Psoas muscle (tissue), 8 donors: ENCODE measurements around the gene DGCR6L. TPM values are rescaled to one million over a fixed set of nuclear protein-coding genes. Genes with fewer than 3 reads are reported as not detected.

ENCODE experiments used
- ATAC-seq, 4 donors: fragments of 200-7000 bp; cut with Tn5 transposase; one replicate each; pipeline ENCODE4 v1.9.1; 2020; ENCODE audit warnings: moderate library complexity in 3 of 4, mild to moderate bottlenecking in 2 of 4
- DNase-seq, 2 donors: peaks; one replicate each; pipeline ENCODE4 v3.0.0-alpha.2; 2020
- H3K27ac ChIP-seq: fragments of 200-600 bp; one replicate; pipeline ENCODE4 v1.8.0; 2022
- H3K27me3 ChIP-seq, 3 donors: fragments of 200-600 bp in 1 of 3; one replicate each; pipeline versions ENCODE4 v1.6.1 to v1.8.0; 2013 to 2022; ENCODE audit warnings: low read length in 2 of 3, mild to moderate bottlenecking in 2 of 3, moderate library complexity in 1 of 3; ENCODE audit not compliant: insufficient read depth in 3 of 3
- H3K36me3 ChIP-seq, 2 donors: fragments of 200-600 bp in 1 of 2; one replicate each; pipeline versions ENCODE4 v1.6.1 to v1.8.0; 2013 to 2022; ENCODE audit warnings: low read depth in 1 of 2, mild to moderate bottlenecking in 1 of 2, moderate library complexity in 1 of 2; ENCODE audit not compliant: insufficient read depth in 1 of 2
- H3K4me1 ChIP-seq: fragments of 200-600 bp; one replicate; pipeline ENCODE4 v1.8.0; 2022
- H3K4me3 ChIP-seq: fragments of 200-600 bp; one replicate; pipeline ENCODE4 v1.8.0; 2022; ENCODE audit warnings: mild to moderate bottlenecking
- H3K9me3 ChIP-seq: fragments of 200-600 bp; one replicate; pipeline ENCODE4 v1.8.0; 2022
- WGBS, 3 donors: extraction: QIAGEN DNeasy Blood & Tissue Kit; methylation state at CpG; one replicate each; pipeline versions ENCODE4 v1.1.6 to v1.1.7; 2013; 5-methylcytosine and 5-hydroxymethylcytosine counted together
- intact Hi-C, 2 donors: fragments of 100-400 bp; cut with DNase I; formaldehyde crosslinking; loops; one replicate each; pipeline versions ENCODE4 v1.11.0 to v1.14.2; 2022
- polyA plus RNA-seq, 3 donors: library from polyadenylated mRNA; stranded (reverse); fragments of 200-250 nt; gene quantifications; one replicate each; pipeline ENCODE4 v1.2.3, GENCODE V29; 2013
- total RNA-seq, 4 donors: library from RNA; stranded (reverse); fragmentation: NEBNext Ultra II Directional in 2 of 4; extraction: Animal tissue kit (Norgen Biotek cat#: 25700) in 2 of 4; gene quantifications; one replicate each; pipeline versions ENCODE4 v1.2.1 to v1.2.4, GENCODE V29; 2021 to 2023
- TF ChIP-seq, protein P1 (sequence below): fragments of 200-600 bp; IDR thresholded peaks from one replicate; pipeline ENCODE4 v1.8.0; 2022; ENCODE audit warnings: antibody characterized with exemption
- donor health status: healthy with polysubstance abuse.
- donor health status: DM: no; HTN: no; CAD: no; lungs with moderate emphysema.
- donor health status: Bipolar disorder and iron deficiency.
- donor health status: healthy.
- donor health status: DM: yes; HTN: yes; CAD: no.
- donor health status: DM: no; HTN: no; CAD: no.
- donor health status: DM: no; HTN: no; CAD: no.
- donor health status: DM: yes; HTN: yes; CAD: no.

Gene DGCR6L
- total and polyA plus RNA-seq, 7 donors = 33.2 to 87.2 (median 44.9) TPM

DNA sequence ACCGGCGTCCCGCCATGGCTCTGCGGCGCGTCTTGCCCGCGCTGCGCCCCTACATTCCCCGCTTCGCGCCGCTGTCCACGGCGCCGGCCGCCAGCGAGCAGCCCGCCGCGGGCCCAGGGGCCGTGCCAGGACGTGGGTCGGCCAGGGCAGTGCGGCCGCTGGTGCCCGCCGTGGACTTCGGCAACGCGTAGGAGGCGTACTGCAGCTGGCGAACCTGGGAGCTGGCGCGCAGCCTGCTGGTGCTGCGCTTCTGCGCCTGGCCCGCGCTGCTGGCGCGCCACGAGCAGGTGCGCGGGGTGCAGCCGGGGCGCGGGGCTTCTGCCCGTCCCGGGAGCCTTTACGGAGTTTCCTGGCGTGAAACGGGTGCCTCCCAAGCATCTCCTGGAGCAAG, 20.1 kb downstream of the DGCR6L start:
- WGBS, 3 donors = 0% methylated on average over 41 to 52 of the region's 52 CpGs
- peaks cover 0 to 19% (median 0%) of the 10 kb centered on the region in 3 donors for H3K27me3 ChIP-seq

DNA sequence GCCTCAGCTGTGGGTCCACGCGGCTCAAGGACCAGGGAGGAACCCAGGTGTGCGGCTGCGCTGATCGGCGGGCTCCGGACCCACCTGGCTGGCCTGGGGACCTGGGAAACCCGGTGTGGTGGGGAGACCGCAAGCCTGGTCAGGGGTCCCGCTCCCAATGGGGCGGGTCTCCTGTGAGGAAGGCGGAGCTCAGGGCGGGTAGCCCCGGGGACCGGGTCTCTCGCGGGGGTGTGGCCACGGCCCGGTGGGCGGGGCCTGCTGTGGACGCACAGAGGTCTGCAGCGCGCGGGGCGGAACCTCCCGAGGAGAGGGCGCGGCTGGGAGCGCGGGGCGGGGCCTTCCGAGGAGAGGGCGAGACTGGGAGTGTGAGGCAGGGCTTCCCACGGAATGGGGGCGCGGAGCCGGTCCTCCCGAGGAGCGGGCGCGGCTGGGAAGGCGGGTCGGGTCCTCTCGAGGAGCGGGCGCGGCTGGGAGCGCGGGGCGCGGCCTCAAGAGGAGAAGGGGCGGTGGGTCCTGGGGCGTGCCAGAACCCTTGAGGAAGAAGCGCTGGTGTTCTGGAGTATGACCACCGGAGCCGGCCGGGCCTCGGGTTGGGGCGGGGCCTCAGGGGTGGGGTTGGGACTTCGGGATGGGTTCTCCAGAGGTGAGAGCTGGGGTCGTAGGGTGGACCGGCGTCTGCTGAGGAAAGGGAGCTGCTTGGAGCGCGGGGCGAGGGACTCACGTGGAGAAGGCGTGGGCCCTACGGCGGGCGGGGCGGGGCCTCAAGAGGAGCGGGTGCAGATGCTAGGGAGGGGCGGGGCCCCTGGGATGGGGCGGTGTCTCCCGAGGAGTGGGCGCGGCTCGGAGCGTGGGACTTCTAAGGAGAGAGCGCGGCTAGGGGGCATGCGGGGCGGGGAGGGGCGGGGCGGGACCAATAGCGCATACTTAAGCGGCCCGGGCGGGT, 20.8 kb downstream of the DGCR6L start:
- DNase-seq = peak; percentile 81 to 93
- peak overlapping the region; percentile 70 for H3K4me3 ChIP-seq
- WGBS, 3 donors = 4 to 5% (median 4%) methylated on average over 39 to 90 of the region's 90 CpGs
- no peaks in the 10 kb centered on the region for H3K4me1 ChIP-seq
- H3K27ac ChIP-seq = no peak overlapping the region
- intact Hi-C loops = no loop called here
- H3K27me3 ChIP-seq = peaks cover 0 to 19% (median 0%) of the 10 kb centered on the region in 3 donors
- H3K36me3 ChIP-seq = no peaks in the 10 kb centered on the region
- TF ChIP-seq, protein P1, sequence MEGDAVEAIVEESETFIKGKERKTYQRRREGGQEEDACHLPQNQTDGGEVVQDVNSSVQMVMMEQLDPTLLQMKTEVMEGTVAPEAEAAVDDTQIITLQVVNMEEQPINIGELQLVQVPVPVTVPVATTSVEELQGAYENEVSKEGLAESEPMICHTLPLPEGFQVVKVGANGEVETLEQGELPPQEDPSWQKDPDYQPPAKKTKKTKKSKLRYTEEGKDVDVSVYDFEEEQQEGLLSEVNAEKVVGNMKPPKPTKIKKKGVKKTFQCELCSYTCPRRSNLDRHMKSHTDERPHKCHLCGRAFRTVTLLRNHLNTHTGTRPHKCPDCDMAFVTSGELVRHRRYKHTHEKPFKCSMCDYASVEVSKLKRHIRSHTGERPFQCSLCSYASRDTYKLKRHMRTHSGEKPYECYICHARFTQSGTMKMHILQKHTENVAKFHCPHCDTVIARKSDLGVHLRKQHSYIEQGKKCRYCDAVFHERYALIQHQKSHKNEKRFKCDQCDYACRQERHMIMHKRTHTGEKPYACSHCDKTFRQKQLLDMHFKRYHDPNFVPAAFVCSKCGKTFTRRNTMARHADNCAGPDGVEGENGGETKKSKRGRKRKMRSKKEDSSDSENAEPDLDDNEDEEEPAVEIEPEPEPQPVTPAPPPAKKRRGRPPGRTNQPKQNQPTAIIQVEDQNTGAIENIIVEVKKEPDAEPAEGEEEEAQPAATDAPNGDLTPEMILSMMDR = no peak
- ATAC-seq = peak; percentile 81 to 95 (median 85)
- H3K9me3 ChIP-seq = no peaks in the 10 kb centered on the region

More for the DNA sequence above, 20.1 kb downstream of the DGCR6L start:
- Histone ChIP-seq H3K4me1 (no peaks in the 10 kb centered on the region), H3K9me3 (no peaks in the 10 kb centered on the region), H3K36me3 (no peaks in the 10 kb centered on the region), H3K4me3 (peak overlapping the region; percentile 70), H3K27ac (no peak overlapping the region)
- ATAC-seq (peak; percentile 42 to 67 (median 59)), DNase-seq (peak in 1 of 2 donors; percentile 73)
- TF ChIP-seq, protein P1 = no peak
- intact Hi-C loops = no loop called here

DNA sequence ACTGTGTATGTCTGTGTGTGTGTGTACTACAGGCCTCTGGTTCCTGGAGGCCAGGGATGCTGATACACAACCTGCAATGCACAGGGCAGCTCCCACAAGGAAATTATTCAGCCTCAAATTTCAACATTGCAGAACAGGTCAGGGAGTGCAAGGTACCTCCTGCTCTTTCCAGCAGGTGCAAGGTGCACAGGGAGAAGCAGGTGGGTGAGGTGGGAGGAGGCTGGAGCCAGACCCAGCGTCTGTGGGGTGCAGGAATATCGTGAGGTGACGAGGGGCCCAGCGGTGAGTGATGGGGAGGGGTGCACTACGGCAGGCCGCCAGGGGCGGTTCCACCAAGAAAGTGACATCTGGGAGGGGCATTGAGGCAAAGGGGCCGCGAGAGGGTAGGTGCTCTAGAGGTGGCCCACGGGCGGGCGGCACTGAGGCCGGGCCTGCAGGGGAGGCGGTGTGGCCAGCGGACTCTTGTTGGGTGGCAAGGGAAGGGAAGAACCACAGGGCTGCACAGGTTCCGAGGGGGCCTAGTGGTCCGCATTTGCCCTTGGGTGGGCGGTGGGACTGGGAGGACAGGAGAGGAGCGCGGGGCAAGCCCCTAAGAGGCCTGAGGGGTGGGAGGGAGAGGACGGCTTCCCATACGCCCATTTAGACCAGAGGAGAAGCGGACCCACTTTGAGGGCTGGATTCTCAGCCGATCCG, 21.6 kb downstream of the DGCR6L start:
- Histone ChIP-seq H3K27me3 (peaks cover 0 to 19% (median 0%) of the 10 kb centered on the region in 3 donors), H3K36me3 (no peaks in the 10 kb centered on the region), H3K9me3 (no peaks in the 10 kb centered on the region), H3K27ac (no peak overlapping the region), H3K4me1 (no peaks in the 10 kb centered on the region), H3K4me3 (peak overlapping the region; percentile 70)
- ATAC-seq = no peak
- no peak for DNase-seq
- 53 to 61% (median 59%) methylated on average over 23 to 25 of the region's 25 CpGs for WGBS, 3 donors
- intact Hi-C loops = no loop called here
- TF ChIP-seq, protein P1 = no peak

DNA sequence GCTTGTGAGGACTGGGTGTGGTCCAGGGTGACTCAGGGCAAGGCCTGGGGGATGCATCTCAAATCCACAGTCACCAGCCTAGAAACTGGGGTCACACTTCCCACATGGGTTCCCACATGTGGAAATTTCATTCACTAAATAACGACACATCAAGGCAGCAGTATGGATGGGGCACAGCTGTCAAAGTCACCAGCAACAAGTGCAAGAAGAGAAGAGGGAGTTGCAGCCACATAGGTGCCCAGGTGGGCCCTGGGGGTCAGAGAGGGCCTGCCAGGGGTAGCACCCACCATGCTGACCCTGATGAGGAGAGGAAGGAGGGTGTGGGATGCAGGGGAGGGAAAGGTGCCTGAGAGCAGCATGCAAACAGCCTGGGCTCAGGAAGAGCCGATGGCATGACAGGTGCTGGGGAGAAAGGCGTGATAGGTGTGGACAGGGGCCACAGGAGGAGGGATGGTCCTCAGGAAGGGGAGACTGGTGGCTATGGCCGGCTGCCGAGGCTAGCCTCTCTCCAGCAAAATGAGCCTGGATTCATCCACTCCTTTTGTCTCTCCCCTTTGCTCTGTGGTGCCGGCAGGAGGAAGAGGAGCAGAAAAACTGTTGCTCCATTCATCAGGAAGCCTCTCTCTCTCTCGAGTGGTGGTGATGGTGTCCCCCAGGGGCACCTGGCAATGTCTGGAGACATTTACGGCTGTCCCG, 22.3 kb downstream of the DGCR6L start:
- intact Hi-C loops = no loop called here
- H3K27me3 ChIP-seq = peaks cover 0 to 13% (median 0%) of the 10 kb centered on the region in 3 donors
- TF ChIP-seq, protein P1 = no peak
- H3K36me3 ChIP-seq = no peaks in the 10 kb centered on the region
- ATAC-seq (no peak), DNase-seq (no peak)
- no peak overlapping the region for H3K4me3 ChIP-seq
- WGBS, 3 donors = 42 to 49% (median 46%) methylated on average over 9 of the region's 9 CpGs
- no peaks in the 10 kb centered on the region for H3K4me1 ChIP-seq
- H3K27ac ChIP-seq = no peak overlapping the region
- no peaks in the 10 kb centered on the region for H3K9me3 ChIP-seq
